ENCODE measurements around the gene ALKBH5.

Gene ALKBH5

DNA sequence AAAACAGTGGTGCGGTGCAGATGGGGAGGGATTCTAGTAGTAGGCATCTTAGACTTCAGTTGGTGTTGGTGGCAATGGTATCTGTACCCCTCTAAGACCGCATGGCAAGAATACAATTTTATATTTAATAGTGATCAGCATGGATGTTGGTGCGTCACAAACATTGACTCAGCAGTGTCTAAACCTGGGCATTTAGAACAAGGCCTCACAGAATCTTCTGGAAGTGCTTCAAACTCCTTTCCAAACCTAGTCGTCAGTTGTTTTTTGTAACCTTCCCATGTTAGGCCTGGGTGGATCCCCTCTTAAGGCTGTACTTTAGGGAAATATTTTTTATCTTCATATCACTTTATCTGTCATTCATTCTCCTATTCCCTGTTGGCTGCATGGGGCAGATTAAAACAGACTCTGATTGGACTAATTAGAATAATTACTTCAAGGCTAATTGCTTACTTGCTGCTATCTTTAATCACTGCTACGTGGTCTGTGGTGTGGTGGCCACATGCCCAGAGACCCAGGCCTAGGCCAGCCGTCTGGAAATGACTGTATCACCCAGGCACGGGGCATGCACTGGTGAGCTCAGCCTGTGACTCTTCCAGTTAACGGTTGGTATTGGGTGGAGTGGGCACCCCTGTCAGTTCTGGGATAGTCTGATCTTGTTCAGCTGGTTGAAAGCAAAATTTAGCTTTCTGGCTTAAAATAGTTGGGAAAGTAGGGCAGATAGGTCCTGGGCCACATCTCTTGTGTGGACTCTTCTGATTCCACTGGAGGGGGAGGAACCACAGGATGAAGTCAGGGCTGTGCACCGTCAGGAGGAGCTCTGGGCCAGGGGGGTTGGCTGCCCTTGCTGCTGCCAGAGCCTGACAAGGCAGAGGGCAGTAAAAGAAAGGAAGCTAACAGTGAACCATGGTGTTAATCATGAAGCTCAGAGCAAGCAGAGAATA is 4.5 kb downstream of the ALKBH5 start:
- peaks cover 100% of the 10 kb centered on the region for H3K36me3 Mint-ChIP-seq
- DNase-seq (ENCODE audit: low spot score in 2 of 2) (peak; percentile 24 to 67), ATAC-seq (peak; percentile 57)
- peaks cover 56% of the 10 kb centered on the region for H3K4me1 Mint-ChIP-seq
- peak overlapping the region; percentile 83 for H3K27ac Mint-ChIP-seq
- H3K9me3 Mint-ChIP-seq, result no peaks in the 10 kb centered on the region
- H3K4me3 Mint-ChIP-seq, result peak overlapping the region; percentile 76

DNA sequence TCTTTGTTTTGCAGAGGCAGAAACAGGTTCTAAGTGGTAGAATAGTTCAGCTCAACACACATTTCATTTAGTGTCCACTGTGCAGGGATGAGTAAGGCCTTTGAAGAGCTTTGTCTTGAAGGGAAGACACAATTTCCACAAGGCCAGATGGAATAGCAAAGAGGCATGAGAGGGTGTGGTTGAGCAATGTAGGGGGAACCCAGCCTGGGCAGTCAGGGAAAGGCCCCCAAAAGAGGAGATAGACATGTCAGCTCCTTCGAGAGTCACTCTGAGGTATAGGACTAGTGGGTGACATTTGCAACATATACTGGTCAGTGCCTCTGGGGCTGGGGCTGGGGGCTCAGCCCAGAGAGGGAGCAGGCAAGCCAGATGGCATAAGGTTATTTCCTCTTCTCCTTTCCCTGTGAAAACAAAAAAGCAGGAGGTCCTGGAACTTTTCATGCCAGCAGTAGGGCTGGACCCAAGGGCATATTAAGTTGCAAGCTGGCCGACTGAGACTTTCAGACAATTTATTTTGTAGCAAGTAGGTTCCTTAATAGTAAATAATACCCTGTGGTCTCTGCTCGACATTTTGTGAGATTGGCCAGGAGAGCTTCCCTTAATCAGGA is 7.1 kb downstream of the ALKBH5 start:
- Mint-ChIP-seq H3K4me1 (peaks cover 75% of the 10 kb centered on the region), H3K4me3 (peak overlapping the region; percentile 76), H3K36me3 (peaks cover 100% of the 10 kb centered on the region), H3K9me3 (no peaks in the 10 kb centered on the region), H3K27ac (peak overlapping the region; percentile 54)
- ATAC-seq, result no peak
- DNase-seq (ENCODE audit: low spot score in 2 of 2), result no peak

DNA sequence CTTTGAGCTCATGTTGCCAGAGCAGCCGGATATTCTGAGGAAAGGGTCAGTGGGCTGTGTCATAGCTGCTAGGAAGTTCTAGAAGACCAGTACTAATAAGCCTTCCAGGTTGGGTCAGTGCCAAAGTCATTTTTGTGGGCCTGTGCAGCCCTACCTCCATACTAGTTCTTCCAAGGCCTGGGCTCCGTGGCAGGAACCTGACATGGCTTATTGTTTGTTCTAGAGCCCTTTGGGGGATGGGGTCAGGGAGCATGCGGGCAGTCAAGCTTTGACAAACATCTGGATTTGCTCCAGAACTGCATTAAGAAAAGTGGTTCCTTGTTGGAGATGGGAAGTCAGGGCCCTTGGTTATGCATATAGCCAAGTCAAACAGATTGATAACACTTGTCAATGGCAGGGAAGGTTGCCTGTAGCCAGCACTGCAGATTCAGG is 7.6 kb downstream of the ALKBH5 start:
- Mint-ChIP-seq H3K27ac (peak overlapping the region; percentile 54), H3K9me3 (no peaks in the 10 kb centered on the region), H3K4me1 (peaks cover 69% of the 10 kb centered on the region), H3K36me3 (peaks cover 100% of the 10 kb centered on the region), H3K4me3 (peak overlapping the region; percentile 76)
- no peak for ATAC-seq
- DNase-seq (ENCODE audit: low spot score in 2 of 2), result no peak

DNA sequence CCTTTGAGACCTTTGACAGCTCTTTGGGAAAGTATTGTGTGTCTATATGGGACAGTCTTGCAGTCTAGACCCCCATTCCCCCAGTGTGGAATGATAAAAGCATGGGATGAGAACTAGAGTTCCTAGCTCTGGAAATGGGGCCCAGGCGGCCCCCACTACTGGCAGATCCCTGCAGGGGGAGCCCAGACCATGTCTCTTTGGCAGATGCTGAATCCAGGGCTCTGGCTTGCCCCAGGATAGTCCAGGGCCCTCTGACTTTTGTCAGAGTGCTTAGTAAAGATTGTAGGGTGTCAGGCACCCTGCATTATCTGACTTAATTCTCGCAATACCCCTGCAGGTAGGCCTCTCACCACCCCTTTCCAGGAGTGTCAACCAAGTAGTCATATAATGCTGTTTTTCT is 8.3 kb downstream of the ALKBH5 start:
- Mint-ChIP-seq H3K4me3 (peak overlapping the region; percentile 76), H3K36me3 (peaks cover 100% of the 10 kb centered on the region), H3K9me3 (no peaks in the 10 kb centered on the region), H3K27ac (no peak overlapping the region), H3K4me1 (peaks cover 66% of the 10 kb centered on the region)
- DNase-seq (ENCODE audit: low spot score in 2 of 2) (no peak), ATAC-seq (no peak)

DNA sequence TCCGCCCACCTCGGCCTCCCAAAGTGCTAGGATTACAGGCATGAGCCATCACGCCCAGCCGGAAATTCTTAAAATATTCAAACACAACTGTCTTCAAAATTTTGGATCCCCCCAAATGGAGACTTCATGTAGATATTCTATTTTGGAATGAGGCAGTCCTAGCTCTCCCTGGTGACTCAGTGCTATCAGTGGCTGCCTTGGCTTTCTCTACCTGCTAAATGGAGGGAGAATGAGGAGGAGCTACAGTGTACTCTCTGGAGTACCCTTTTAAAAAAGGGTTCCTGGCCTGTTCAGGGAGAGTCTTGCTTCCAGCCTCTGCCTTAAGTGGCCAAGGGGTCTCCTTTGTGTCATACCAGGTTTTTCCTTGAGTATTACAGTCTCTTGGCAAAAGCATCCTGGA is 10.8 kb downstream of the ALKBH5 start:
- no peaks in the 10 kb centered on the region for H3K9me3 Mint-ChIP-seq
- no peak overlapping the region for H3K27ac Mint-ChIP-seq
- no peak for ATAC-seq
- H3K4me3 Mint-ChIP-seq, result no peak overlapping the region
- DNase-seq (ENCODE audit: low spot score in 2 of 2), result no peak
- H3K36me3 Mint-ChIP-seq, result peaks cover 100% of the 10 kb centered on the region
- H3K4me1 Mint-ChIP-seq, result peaks cover 70% of the 10 kb centered on the region

DNA sequence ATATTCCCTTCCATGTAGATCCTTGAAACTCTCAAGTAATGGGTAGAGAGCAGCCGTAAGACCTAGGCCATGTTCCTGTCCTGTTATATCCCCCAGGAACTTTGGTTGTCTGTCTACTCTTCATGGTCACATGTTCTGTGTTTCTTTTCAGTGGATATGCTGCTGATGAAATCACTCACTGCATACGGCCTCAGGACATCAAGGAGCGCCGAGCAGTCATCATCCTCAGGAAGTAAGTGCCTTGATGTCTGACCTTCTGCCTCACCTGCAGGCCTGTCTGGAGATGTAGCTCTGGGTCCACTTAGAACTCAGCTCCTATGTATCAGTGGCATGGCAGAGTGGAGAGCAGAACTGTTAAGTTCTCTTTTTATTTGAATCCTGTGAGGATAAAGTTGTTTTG is 11.2 kb downstream of the ALKBH5 start:
- no peak overlapping the region for H3K4me3 Mint-ChIP-seq
- no peak for DNase-seq (ENCODE audit: low spot score in 2 of 2)
- H3K27ac Mint-ChIP-seq, result no peak overlapping the region
- H3K9me3 Mint-ChIP-seq, result no peaks in the 10 kb centered on the region
- no peak for ATAC-seq
- peaks cover 100% of the 10 kb centered on the region for H3K36me3 Mint-ChIP-seq
- peaks cover 70% of the 10 kb centered on the region for H3K4me1 Mint-ChIP-seq

DNA sequence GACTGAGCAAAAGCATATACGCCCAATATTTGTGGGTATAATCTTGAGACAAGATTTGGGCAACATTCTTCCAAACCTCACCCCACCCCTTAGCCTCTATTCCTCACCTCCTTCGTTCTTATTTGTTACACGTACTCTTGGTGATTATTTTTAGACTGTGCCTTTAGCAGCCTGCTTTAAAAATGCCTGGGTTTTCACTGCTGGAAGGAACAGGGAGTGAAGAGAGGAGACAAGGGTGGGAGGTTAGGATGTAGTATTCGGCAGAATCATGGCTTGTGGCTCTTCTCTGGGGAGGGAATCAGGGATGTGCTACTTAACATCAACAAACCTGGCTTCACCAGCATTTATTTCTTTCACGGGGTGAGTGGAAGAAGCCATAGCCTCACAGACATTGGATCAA is 11.6 kb downstream of the ALKBH5 start:
- DNase-seq (ENCODE audit: low spot score in 2 of 2) (no peak), ATAC-seq (no peak)
- H3K9me3 Mint-ChIP-seq, result no peaks in the 10 kb centered on the region
- H3K36me3 Mint-ChIP-seq, result peaks cover 100% of the 10 kb centered on the region
- peak overlapping the region; percentile 54 for H3K27ac Mint-ChIP-seq
- H3K4me1 Mint-ChIP-seq, result peaks cover 70% of the 10 kb centered on the region
- no peak overlapping the region for H3K4me3 Mint-ChIP-seq

DNA sequence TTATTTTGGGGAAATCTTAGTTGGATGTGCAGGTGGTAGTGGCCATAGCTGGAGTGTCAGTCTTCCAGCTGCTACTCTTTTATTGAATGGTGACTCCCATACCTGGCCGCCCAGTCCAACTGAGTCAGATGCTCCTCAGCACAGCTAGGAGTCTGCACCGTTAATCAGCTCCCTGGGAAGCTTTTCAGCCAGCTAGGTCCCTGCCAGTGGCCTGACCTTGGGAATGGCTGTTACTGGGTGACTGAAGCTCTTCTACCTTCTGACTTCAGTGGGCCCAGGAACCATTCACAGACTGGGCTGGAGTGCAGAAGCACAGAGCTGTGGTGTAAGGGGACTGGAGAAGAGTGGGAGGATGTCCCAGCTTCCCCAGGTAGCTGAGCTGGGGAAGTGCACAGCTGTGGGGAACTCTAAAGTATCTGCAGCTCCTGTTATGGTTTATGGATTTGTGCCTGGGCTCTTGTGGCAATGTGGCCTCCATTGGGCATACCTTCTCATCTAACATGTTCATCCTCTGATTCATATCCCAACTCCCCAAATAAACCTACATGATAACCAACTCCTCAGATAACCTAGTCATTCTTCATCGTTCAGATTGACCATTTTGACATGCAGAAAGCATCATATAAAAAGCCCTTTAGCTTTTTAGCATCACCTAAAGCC is 14.0 kb downstream of the ALKBH5 start:
- Mint-ChIP-seq H3K27ac (peak overlapping the region; percentile 83), H3K9me3 (no peaks in the 10 kb centered on the region), H3K4me3 (no peak overlapping the region), H3K4me1 (peaks cover 70% of the 10 kb centered on the region), H3K36me3 (peaks cover 100% of the 10 kb centered on the region)
- no peak for ATAC-seq
- DNase-seq (ENCODE audit: low spot score in 2 of 2), result no peak

DNA sequence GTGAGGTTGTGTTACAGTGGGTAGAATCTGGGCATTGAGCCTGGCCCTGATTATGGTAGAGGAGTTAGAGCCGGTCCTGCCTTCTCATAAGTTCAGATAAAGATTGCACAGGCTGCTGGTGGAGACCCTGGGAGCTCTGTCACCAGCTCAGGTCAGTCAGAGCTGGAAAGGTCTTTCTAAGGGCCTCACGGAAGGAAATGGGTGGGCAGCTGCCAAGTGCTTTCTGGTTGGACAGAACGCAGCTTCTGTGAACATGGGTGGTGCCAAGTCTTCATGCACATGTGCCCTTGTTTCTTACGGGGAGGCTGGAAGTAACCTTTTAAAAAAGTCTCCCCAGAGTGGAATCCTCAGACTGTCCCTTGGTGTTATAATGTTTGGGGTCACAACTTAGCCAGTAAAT is 14.9 kb downstream of the ALKBH5 start:
- H3K4me3 Mint-ChIP-seq, result no peak overlapping the region
- H3K27ac Mint-ChIP-seq, result peak overlapping the region; percentile 83
- DNase-seq (ENCODE audit: low spot score in 2 of 2) (no peak), ATAC-seq (no peak)
- peaks cover 73% of the 10 kb centered on the region for H3K4me1 Mint-ChIP-seq
- no peaks in the 10 kb centered on the region for H3K9me3 Mint-ChIP-seq
- H3K36me3 Mint-ChIP-seq, result peaks cover 99% of the 10 kb centered on the region

DNA sequence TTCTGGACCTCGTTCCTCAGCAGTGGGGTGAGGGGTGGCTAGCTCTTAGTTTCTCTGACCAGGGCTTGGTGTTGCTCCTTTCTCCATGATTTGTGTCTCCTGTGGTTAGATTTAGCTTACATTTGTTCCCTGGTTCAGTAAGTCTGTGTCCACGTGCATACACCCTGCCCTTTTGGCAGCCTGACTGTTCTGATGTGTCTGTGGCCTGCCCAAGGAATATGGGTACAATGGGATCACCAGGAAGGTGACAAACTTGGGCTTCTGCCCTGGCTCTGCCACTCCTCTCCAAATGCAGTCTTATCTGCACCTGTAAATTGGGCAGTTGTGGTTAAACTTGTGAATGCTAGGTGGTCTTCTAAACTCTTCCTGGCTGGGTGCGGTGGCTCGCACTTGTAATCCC is 17.5 kb downstream of the ALKBH5 start:
- peaks cover 63% of the 10 kb centered on the region for H3K4me1 Mint-ChIP-seq
- peaks cover 99% of the 10 kb centered on the region for H3K36me3 Mint-ChIP-seq
- H3K9me3 Mint-ChIP-seq, result no peaks in the 10 kb centered on the region
- no peak overlapping the region for H3K4me3 Mint-ChIP-seq
- no peak overlapping the region for H3K27ac Mint-ChIP-seq
- ATAC-seq, result no peak
- no peak for DNase-seq (ENCODE audit: low spot score in 2 of 2)

DNA sequence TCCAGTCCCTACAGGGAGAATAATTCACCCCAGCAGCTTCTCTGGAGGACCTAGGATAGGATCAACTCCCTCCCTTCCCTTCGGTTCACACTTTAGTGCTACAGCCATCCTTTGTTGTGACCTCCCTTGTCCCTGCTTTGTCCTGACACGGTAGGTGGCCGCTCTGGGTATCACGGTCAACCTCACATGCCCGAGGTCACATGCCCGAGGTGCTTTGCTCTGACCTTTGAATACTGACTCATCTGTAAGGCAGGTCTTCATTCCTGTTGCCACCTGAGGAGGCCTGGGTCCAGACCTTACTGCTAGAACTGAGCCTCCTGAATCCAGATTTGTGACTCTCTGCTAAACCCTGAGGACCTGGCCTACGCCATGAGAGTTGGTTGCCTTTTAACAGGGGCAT is 19.7 kb downstream of the ALKBH5 start:
- Mint-ChIP-seq H3K4me1 (peaks cover 49% of the 10 kb centered on the region), H3K9me3 (no peaks in the 10 kb centered on the region), H3K36me3 (peaks cover 99% of the 10 kb centered on the region), H3K27ac (no peak overlapping the region), H3K4me3 (no peak overlapping the region)
- ATAC-seq (no peak), DNase-seq (ENCODE audit: low spot score in 2 of 2) (no peak)

DNA sequence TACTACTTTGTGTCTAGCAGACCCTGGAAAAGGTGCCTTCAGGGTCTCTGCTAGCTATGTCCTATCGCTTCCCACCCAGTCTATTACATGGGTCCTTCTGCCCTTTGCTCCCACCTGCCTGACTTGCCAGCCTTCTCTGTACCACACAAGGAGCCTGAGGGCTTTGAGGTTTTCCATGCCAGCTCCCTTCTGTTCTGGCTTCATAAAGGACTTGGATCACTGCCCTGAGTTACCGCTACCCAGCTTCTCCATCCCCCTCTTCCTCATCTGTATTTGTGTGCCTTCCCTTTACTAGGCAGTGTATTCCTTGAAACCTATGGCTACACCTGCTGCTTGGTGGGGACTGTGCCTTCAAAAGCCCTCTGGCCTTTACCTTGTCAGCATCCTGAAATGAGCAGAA is 22.2 kb downstream of the ALKBH5 start:
- ATAC-seq, result no peak
- Mint-ChIP-seq H3K4me3 (no peak overlapping the region), H3K27ac (no peak overlapping the region), H3K9me3 (no peaks in the 10 kb centered on the region), H3K4me1 (peaks cover 26% of the 10 kb centered on the region), H3K36me3 (peaks cover 99% of the 10 kb centered on the region)
- no peak for DNase-seq (ENCODE audit: low spot score in 2 of 2)

DNA sequence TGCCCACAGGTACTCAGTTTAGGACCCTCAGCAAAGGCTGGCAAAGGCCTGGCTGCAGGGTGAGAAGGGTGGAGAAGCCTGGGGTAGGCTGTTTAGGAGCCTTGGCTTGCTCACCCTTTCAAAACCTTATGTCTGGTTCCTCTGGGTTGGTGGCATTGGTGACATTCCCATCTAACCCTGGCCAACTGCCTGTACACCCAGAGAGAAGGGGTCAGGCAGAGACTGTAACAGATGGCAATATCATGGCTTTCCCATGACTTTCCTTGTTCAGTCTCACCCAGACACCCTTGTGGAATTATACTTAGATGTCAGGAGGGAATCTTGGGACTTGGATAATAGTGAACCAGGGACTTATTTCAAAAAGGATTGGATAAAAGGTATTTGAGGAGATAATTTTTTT is 23.3 kb downstream of the ALKBH5 start:
- no peak for ATAC-seq
- no peak overlapping the region for H3K27ac Mint-ChIP-seq
- no peak for DNase-seq (ENCODE audit: low spot score in 2 of 2)
- H3K4me1 Mint-ChIP-seq, result peaks cover 16% of the 10 kb centered on the region
- H3K4me3 Mint-ChIP-seq, result no peak overlapping the region
- H3K9me3 Mint-ChIP-seq, result no peaks in the 10 kb centered on the region
- peaks cover 99% of the 10 kb centered on the region for H3K36me3 Mint-ChIP-seq

DNA sequence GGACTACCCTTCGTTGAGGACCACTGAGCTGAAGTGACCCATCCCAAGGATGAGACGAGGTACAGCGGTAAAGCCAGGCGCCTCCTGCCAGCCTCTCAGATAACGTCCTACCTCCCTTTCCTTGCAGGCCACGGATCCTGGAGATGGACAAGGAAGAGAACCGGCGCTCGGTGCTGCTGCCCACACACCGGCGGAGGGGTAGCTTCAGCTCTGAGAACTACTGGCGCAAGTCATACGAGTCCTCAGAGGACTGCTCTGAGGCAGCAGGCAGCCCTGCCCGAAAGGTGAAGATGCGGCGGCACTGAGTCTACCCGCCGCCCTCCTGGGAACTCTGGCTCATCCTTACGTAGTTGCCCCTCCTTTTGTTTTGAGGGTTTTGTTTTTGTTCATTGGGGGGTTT is 24.5 kb downstream of the ALKBH5 start:
- Mint-ChIP-seq H3K36me3 (peaks cover 97% of the 10 kb centered on the region), H3K4me1 (peaks cover 16% of the 10 kb centered on the region), H3K9me3 (no peaks in the 10 kb centered on the region), H3K4me3 (no peak overlapping the region), H3K27ac (peak overlapping the region; percentile 32)
- ATAC-seq (no peak), DNase-seq (ENCODE audit: low spot score in 2 of 2) (no peak)

DNA sequence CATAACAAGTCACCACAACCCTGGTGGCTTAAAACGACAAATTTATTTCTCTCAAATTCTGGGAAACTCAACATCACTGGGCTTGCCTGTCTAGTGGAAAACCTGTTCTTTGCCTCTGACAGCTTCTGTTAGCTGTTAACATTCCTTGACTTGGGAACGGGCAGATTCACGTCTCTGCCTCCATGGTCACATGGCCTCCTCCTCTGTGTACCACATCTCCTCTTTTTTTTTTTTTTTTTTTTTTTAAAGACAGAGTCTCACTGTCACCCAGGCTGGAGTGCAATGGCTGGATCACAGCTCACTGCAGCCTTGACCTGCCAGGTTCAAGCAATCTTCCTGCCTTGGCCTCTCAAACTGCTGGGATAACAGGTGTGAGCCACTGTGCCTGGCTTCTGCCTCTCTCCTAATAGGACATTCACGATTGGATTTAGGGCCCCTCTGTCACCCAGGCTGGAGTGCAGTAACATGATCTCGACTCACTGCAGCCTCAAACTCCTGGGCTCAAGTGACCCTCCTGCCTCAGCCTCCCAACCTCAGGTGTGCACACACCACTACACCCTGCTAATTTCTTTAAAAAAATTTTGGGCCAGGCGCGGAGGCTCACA is 30.1 kb downstream of the ALKBH5 start:
- H3K4me3 Mint-ChIP-seq, result no peak overlapping the region
- H3K27ac Mint-ChIP-seq, result peak overlapping the region; percentile 72
- H3K36me3 Mint-ChIP-seq, result peaks cover 49% of the 10 kb centered on the region
- ATAC-seq, result no peak
- no peaks in the 10 kb centered on the region for H3K9me3 Mint-ChIP-seq
- DNase-seq (ENCODE audit: low spot score in 2 of 2), result no peak
- peaks cover 8% of the 10 kb centered on the region for H3K4me1 Mint-ChIP-seq

All from stimulated activated effector memory CD8-positive, alpha-beta T cell treated with anti-CD3 and anti-CD28 coated beads, Interleukin-12 subunit alpha, Interleukin-12 subunit beta, amount 100 ng/mL, for 72 hours (primary cell).